Endothelial cell (in vitro differentiated cells): Measurements from ENCODE around the gene CADM4. TPM values are rescaled to one million over a fixed set of nuclear protein-coding genes. Genes with fewer than 3 reads are reported as not detected.

Experiments
- DNase-seq: peaks from one replicate; pipeline ENCODE4 v3.0.0; 2021; ENCODE audit warnings: low spot score
- H3K27ac Mint-ChIP-seq: one replicate; pipeline ENCODE4 v1.8.0; 2021; ENCODE audit warnings: mixed read lengths, inconsistent platforms; ENCODE audit not compliant: unreplicated experiment
- H3K27me3 Mint-ChIP-seq: one replicate; pipeline ENCODE4 v1.8.0; 2021; ENCODE audit warnings: mild to moderate bottlenecking, moderate library complexity, mixed read lengths, inconsistent platforms; ENCODE audit not compliant: unreplicated experiment
- H3K36me3 Mint-ChIP-seq: one replicate; pipeline ENCODE4 v1.8.0; 2021; ENCODE audit warnings: mild to moderate bottlenecking, low read depth, mixed read lengths, inconsistent platforms; ENCODE audit not compliant: unreplicated experiment
- H3K4me1 Mint-ChIP-seq: one replicate; pipeline ENCODE4 v1.8.0; 2021; ENCODE audit warnings: mild to moderate bottlenecking, mixed read lengths, inconsistent platforms; ENCODE audit not compliant: unreplicated experiment
- H3K4me3 Mint-ChIP-seq: one replicate; pipeline ENCODE4 v1.8.0; 2021; ENCODE audit warnings: mild to moderate bottlenecking, mixed read lengths, inconsistent platforms; ENCODE audit not compliant: unreplicated experiment
- H3K9me3 Mint-ChIP-seq: one replicate; pipeline ENCODE4 v1.8.0; 2021; ENCODE audit warnings: mixed read lengths, inconsistent platforms; ENCODE audit not compliant: unreplicated experiment
- CTCF ChIP-seq: fragments of 200-600 bp; sonication (generic); IDR thresholded peaks from one replicate; pipeline ENCODE4 v1.5.0; 2021; ENCODE audit warnings: antibody characterized with exemption; ENCODE audit not compliant: unreplicated experiment
- total RNA-seq: library from RNA; stranded (reverse); fragmentation: NEBNext Ultra II Directional; extraction: Animal tissue kit (Norgen Biotek cat#: 25700); gene quantifications from one replicate; pipeline ENCODE4 v1.2.1, GENCODE V29; 2021; ENCODE audit not compliant: unreplicated experiment

Gene CADM4
- total RNA-seq, 1 donor from 2014 or later: 21.1 TPM

GRCh38 chr19:43619262-43620060 lies 20.2 kb downstream of the CADM4 start, which contains the start of gene ZNF428:
TSS of gene ZNF428 (minus strand) at chr19:43619629. CDS start at chr19:43614304, 5,325 bp downstream.
- TF ChIP-seq CTCF: no peak
- peaks cover 12% of the 10 kb centered on the region for H3K36me3 Mint-ChIP-seq
- peak within 1 kb of the TSS; percentile 92 for H3K27ac Mint-ChIP-seq
- H3K4me3 Mint-ChIP-seq: peak within 1 kb of the TSS; percentile 94
- DNase-seq: peak; percentile 84
- peaks cover 10% of the 10 kb centered on the region for H3K27me3 Mint-ChIP-seq
- peaks cover 13% of the 10 kb centered on the region for H3K4me1 Mint-ChIP-seq
- H3K9me3 Mint-ChIP-seq: no peaks in the 10 kb centered on the region

GRCh38 chr19:43618921-43619261 lies 20.8 kb downstream of the CADM4 start:
- H3K4me1 Mint-ChIP-seq: peaks cover 13% of the 10 kb centered on the region
- H3K27me3 Mint-ChIP-seq: peaks cover 9% of the 10 kb centered on the region
- DNase-seq: peak; percentile 35
- peak overlapping the region; percentile 94 for H3K4me3 Mint-ChIP-seq
- no peaks in the 10 kb centered on the region for H3K9me3 Mint-ChIP-seq
- no peak for TF ChIP-seq CTCF
- peaks cover 11% of the 10 kb centered on the region for H3K36me3 Mint-ChIP-seq
- H3K27ac Mint-ChIP-seq: peak overlapping the region; percentile 92

- H3K4me3 Mint-ChIP-seq: no peak overlapping the region
- peaks cover 29% of the 10 kb centered on the region for H3K36me3 Mint-ChIP-seq
- H3K9me3 Mint-ChIP-seq: no peaks in the 10 kb centered on the region
- TF ChIP-seq CTCF: no peak
- H3K4me1 Mint-ChIP-seq: peaks cover 15% of the 10 kb centered on the region
- no peak for DNase-seq
- no peak overlapping the region for H3K27ac Mint-ChIP-seq
- peaks cover 7% of the 10 kb centered on the region for H3K27me3 Mint-ChIP-seq
Observed at GRCh38 chr19:43616954-43617353, 22.7 kb downstream of the CADM4 start.

GRCh38 chr19:43616306-43616705 lies 23.3 kb downstream of the CADM4 start:
- H3K4me1 Mint-ChIP-seq: peaks cover 21% of the 10 kb centered on the region
- no peak overlapping the region for H3K4me3 Mint-ChIP-seq
- H3K36me3 Mint-ChIP-seq: peaks cover 31% of the 10 kb centered on the region
- H3K9me3 Mint-ChIP-seq: no peaks in the 10 kb centered on the region
- peaks cover 7% of the 10 kb centered on the region for H3K27me3 Mint-ChIP-seq
- no peak overlapping the region for H3K27ac Mint-ChIP-seq
- DNase-seq: no peak
- no peak for TF ChIP-seq CTCF

- peak overlapping the region; percentile 72 for H3K4me3 Mint-ChIP-seq
- peaks cover 31% of the 10 kb centered on the region for H3K4me1 Mint-ChIP-seq
- H3K9me3 Mint-ChIP-seq: no peaks in the 10 kb centered on the region
- TF ChIP-seq CTCF: peak; percentile 14
- H3K27ac Mint-ChIP-seq: peak overlapping the region; percentile 21
- no peak for DNase-seq
- H3K27me3 Mint-ChIP-seq: peaks cover 5% of the 10 kb centered on the region
- H3K36me3 Mint-ChIP-seq: peaks cover 43% of the 10 kb centered on the region
Observed at GRCh38 chr19:43612374-43612773, 27.3 kb downstream of the CADM4 start.
